Fibroblast of lung (primary cell): ENCODE results near the gene ICE1. TPM values are rescaled to one million over a fixed set of nuclear protein-coding genes. Genes with fewer than 3 reads are reported as not detected.
"Not testable (repeated sequence)": the region's sequence is repeated elsewhere in the genome, so short reads cannot be mapped to it uniquely, and the experiment has no call there.

Source experiments
- DNase-seq, 2 donors: peaks; one replicate each; pipeline versions ENCODE4 v3.0.0 to v3.0.0-alpha.2; 2010; ENCODE audit warnings: low read depth in 2 of 2
- H2AFZ ChIP-seq: 2 replicates; pipeline ENCODE4 v1.5.1; 2012; ENCODE audit warnings: low read length, control low read depth, inconsistent platforms
- H3K27ac ChIP-seq: 2 replicates; pipeline ENCODE4 v1.5.1; 2011; ENCODE audit warnings: low read length, control low read depth; ENCODE audit not compliant: insufficient read depth
- H3K27me3 ChIP-seq: 2 replicates; pipeline ENCODE4 v1.5.1; 2011; ENCODE audit warnings: mild to moderate bottlenecking, low read length; ENCODE audit not compliant: control insufficient read depth, insufficient read depth
- H3K36me3 ChIP-seq: 2 replicates; pipeline ENCODE4 v1.5.1; 2011; ENCODE audit warnings: low read length; ENCODE audit not compliant: control insufficient read depth, insufficient read depth
- H3K4me1 ChIP-seq: 2 replicates; pipeline ENCODE4 v1.5.1; 2011; ENCODE audit warnings: low read length; ENCODE audit not compliant: control insufficient read depth, insufficient read depth; ENCODE audit errors: extremely low read depth
- H3K4me2 ChIP-seq: 2 replicates; pipeline ENCODE4 v1.5.1; 2011; ENCODE audit warnings: low read length, control low read depth; ENCODE audit not compliant: insufficient read depth; ENCODE audit errors: extremely low read depth
- H3K4me3 ChIP-seq, 4 experiments: fragments of 200-600 bp in 1 of 4; sonication (generic) in 1 of 4; replicated peaks in 1 of 4; 2 replicates each; pipeline ENCODE4 v1.5.1; 2011 to 2016; ENCODE audit warnings: low read length in 4 of 4, low read depth in 3 of 4, mild to moderate bottlenecking in 3 of 4, control low read depth in 2 of 4, inconsistent platforms in 1 of 4, mixed read lengths in 1 of 4; ENCODE audit not compliant: insufficient read depth in 1 of 4; ENCODE audit errors: control extremely low read depth in 1 of 4
- H3K79me2 ChIP-seq: 2 replicates; pipeline ENCODE4 v1.5.1; 2012; ENCODE audit warnings: mild to moderate bottlenecking, low read length, inconsistent platforms; ENCODE audit not compliant: control insufficient read depth, insufficient read depth
- H3K9ac ChIP-seq: 2 replicates; pipeline ENCODE4 v1.5.1; 2011; ENCODE audit warnings: mild to moderate bottlenecking, low read length, control low read depth; ENCODE audit not compliant: insufficient read depth
- H3K9me3 ChIP-seq: 2 replicates; pipeline ENCODE4 v1.5.1; 2012; ENCODE audit warnings: low read depth, low read length; ENCODE audit not compliant: control insufficient read depth, insufficient read depth
- H4K20me1 ChIP-seq: 2 replicates; pipeline ENCODE4 v1.5.1; 2011; ENCODE audit warnings: low read length; ENCODE audit not compliant: control insufficient read depth, insufficient read depth; ENCODE audit errors: extremely low read depth
- EZH2 ChIP-seq: IDR thresholded peaks from 2 replicates; pipeline ENCODE4 v1.5.1; 2012; ENCODE audit warnings: low read length, control low read depth, mild to moderate bottlenecking; ENCODE audit errors: missing control alignments
- polyA plus RNA-seq, 2 donors: library from polyadenylated mRNA; depleted of rRNA in 1 of 2; stranded (reverse) in 1 of 2; unstranded in 1 of 2; fragments of >200 nt; gene quantifications; 2 replicates each; pipeline ENCODE4 v1.2.1, GENCODE V29; 2011 to 2012; ENCODE audit warnings: missing spikeins in 1 of 2
- total RNA-seq: library from RNA; depleted of rRNA; stranded (reverse); fragments of >200 nt; gene quantifications from 2 replicates; pipeline ENCODE4 v1.2.1, GENCODE V29; 2014
- TF ChIP-seq, protein P1 (sequence below), 2 donors: IDR thresholded peaks in 1 of 2; conservative IDR thresholded peaks in 1 of 2; 1 replicate in 1 of 2; 2 replicates in 1 of 2; pipeline ENCODE4 v1.5.1; 2011 to 2012; ENCODE audit warnings: low read length in 2 of 2, control low read depth in 1 of 2, inconsistent platforms in 1 of 2, low read depth in 1 of 2, mild to moderate bottlenecking in 1 of 2

The ICE1 gene
- total and polyA plus RNA-seq, 2 donors (not counting 1 experiment from before 2014, with no cell fraction given) = 17.6 to 24.4 TPM

DNA sequence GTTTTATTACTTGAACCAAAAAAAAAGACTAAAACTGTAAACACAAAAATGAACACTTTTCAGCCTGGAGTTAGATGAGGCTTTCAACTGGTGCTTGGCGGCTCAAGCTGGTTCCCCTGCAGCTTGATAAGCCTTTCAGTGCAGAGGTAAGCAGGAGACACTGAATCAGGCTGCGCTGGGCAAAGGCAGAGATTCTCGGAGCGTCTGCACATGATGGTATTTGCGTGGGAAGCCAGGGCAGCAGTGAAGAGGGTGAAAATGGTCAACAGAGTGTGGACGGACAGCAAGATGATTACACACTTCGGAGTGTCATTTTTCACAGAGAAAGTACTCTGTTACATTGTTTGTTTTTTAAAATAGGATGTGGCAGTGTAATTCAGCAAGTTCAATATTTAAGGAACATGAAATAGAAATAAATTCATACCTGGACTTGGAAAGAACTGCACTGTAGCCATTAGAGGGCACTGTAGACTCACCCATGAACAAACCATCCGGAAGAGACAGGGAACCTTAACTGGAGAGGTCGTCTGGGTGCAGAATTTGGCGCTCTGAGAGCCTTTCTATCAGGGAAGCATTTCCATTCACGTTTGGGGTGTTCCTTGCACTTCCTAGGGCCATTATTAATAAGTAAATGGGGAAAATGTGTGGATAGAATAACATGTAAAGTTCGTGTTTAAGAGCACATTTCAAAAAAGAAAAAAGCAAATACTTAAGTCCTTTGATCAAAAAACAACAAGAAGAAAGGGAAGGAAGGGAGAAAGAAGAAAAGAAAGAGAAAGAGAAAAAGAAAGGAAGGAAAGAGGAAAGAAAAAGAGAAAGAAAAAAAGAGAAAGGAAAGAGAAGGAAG, 69.8 kb downstream of the ICE1 start:
- H2AFZ ChIP-seq = no peak overlapping the region
- no peaks in the 10 kb centered on the region for H3K9me3 ChIP-seq
- H3K9ac ChIP-seq = no peak overlapping the region
- H3K27me3 ChIP-seq = peaks cover 3% of the 10 kb centered on the region
- H3K27ac ChIP-seq = no peak overlapping the region
- no peaks in the 10 kb centered on the region for H3K4me1 ChIP-seq
- DNase-seq = peak; percentile 47 to 69
- TF ChIP-seq EZH2 = no peak
- TF ChIP-seq, protein P1, sequence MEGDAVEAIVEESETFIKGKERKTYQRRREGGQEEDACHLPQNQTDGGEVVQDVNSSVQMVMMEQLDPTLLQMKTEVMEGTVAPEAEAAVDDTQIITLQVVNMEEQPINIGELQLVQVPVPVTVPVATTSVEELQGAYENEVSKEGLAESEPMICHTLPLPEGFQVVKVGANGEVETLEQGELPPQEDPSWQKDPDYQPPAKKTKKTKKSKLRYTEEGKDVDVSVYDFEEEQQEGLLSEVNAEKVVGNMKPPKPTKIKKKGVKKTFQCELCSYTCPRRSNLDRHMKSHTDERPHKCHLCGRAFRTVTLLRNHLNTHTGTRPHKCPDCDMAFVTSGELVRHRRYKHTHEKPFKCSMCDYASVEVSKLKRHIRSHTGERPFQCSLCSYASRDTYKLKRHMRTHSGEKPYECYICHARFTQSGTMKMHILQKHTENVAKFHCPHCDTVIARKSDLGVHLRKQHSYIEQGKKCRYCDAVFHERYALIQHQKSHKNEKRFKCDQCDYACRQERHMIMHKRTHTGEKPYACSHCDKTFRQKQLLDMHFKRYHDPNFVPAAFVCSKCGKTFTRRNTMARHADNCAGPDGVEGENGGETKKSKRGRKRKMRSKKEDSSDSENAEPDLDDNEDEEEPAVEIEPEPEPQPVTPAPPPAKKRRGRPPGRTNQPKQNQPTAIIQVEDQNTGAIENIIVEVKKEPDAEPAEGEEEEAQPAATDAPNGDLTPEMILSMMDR (conservative IDR thresholded peaks at IDR 0.05 in 1 of 2, IDR thresholded peaks at IDR 0.05 in 1 of 2; ENCODE audit: low read depth in 1 of 2, low read length in 2 of 2) = peak; percentile 66 to 80
- no peaks in the 10 kb centered on the region for H3K79me2 ChIP-seq
- H3K4me2 ChIP-seq = no peak overlapping the region
- peaks cover 2% of the 10 kb centered on the region for H3K36me3 ChIP-seq
- no peaks in the 10 kb centered on the region for H4K20me1 ChIP-seq
- H3K4me3 ChIP-seq = no peak overlapping the region

- H2AFZ ChIP-seq, H3K79me2 ChIP-seq, H3K36me3 ChIP-seq, H3K4me1 ChIP-seq, H3K9me3 ChIP-seq, H4K20me1 ChIP-seq, H3K4me2 ChIP-seq, H3K9ac ChIP-seq, H3K27me3 ChIP-seq, H3K4me3 ChIP-seq, H3K27ac ChIP-seq, DNase-seq: not testable (repeated sequence)
These were observed 70.4 kb downstream of the ICE1 start for GRCh38 chr5:5492934-5493271.

DNA sequence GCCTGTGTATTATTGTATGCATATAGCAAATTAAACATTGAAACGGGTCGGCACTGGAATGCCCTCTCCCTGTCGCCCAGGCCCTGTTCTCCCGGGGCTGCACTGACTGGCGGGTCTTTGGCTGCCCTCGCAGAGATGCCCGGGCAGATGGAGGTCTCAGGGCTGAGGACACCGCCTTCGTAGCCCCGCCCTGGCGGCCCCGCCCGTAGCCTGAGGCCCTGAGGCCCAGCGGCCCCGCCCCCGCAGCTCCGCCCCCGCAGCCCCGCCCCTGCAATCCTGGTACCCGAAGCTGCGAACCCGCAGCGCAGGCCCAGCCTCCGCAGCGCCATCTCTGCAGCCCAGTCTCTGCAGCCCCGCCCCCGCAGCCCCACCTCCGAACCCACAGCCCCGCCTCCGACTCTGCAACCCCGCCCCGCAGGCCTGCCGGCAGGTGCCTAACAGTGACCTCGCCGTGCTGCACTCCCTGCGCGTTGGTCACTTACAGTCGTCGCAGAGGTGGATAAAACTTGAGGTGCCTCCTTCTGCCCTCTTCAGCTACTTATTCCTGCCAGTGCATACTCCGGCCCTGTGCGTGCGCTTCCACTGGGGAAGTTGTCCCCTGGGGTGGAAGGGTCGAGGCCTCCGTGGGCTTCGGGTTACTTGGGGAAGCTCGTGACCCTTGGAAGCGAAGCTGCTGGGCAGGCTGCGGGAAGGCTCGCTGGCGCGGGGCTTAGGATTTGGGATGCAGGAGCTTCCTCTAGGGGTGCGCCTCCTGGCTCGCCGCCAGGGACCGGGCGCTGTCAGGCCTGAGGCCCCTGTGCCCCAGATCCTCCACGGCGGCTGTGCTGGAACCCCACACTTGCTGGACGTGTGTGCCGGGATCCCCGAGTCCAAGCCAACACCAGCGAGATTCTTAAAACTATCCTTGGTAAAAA, 72.3 kb downstream of the ICE1 start:
- H3K27ac ChIP-seq = no peak overlapping the region
- no peaks in the 10 kb centered on the region for H4K20me1 ChIP-seq
- peak overlapping the region; percentile 79 for H3K4me2 ChIP-seq
- no peaks in the 10 kb centered on the region for H3K79me2 ChIP-seq
- H3K36me3 ChIP-seq = peaks cover 2% of the 10 kb centered on the region
- H3K4me3 ChIP-seq = peak overlapping the region in 3 of 4 experiments; percentile 6 to 50 (median 45)
- H3K9me3 ChIP-seq = no peaks in the 10 kb centered on the region
- peaks cover 3% of the 10 kb centered on the region for H3K27me3 ChIP-seq
- H2AFZ ChIP-seq = no peak overlapping the region
- TF ChIP-seq, protein P1 (conservative IDR thresholded peaks at IDR 0.05 in 1 of 2, IDR thresholded peaks at IDR 0.05 in 1 of 2; ENCODE audit: low read depth in 1 of 2, low read length in 2 of 2) = no peak
- TF ChIP-seq EZH2 = peak; percentile 16
- no peaks in the 10 kb centered on the region for H3K4me1 ChIP-seq
- H3K9ac ChIP-seq = no peak overlapping the region
- peak; percentile 48 to 52 for DNase-seq
